ENCODE results near the gene POU2AF1. TPM values are rescaled to one million over a fixed set of nuclear protein-coding genes. Genes with fewer than 3 reads are reported as not detected.

The POU2AF1 gene
- polyA plus RNA-seq, 6 donors from 2014 or later = 63.6 to 114 (median 89.3) TPM

GRCh38 chr11:111417011-111417765 is 38.1 kb upstream of the POU2AF1 start:
- H3K9me3 Mint-ChIP-seq = no peaks in the 10 kb centered on the region
- H3K4me3 Mint-ChIP-seq = peak overlapping the region; percentile 50 to 90 (median 84)
- no peaks in the 10 kb centered on the region for H3K36me3 Mint-ChIP-seq
- no peaks in the 10 kb centered on the region for H3K27me3 Mint-ChIP-seq
- ATAC-seq (ENCODE audit: low read depth in 2 of 2) (peak; percentile 84 to 85), DNase-seq (peak; percentile 85)
- peak overlapping the region; percentile 97 to 100 (median 99) for H3K27ac Mint-ChIP-seq
- peaks cover 93 to 99% (median 99%) of the 10 kb centered on the region in 3 donors for H3K4me1 Mint-ChIP-seq

- ATAC-seq (ENCODE audit: low read depth in 2 of 2) (no peak), DNase-seq (no peak)
- H3K4me1 Mint-ChIP-seq = peaks cover 93 to 97% (median 94%) of the 10 kb centered on the region in 3 donors
- H3K36me3 Mint-ChIP-seq = no peaks in the 10 kb centered on the region
- H3K27me3 Mint-ChIP-seq = no peaks in the 10 kb centered on the region
- peak overlapping the region; percentile 37 to 90 (median 84) for H3K4me3 Mint-ChIP-seq
- peak overlapping the region; percentile 97 to 100 (median 99) for H3K27ac Mint-ChIP-seq
- H3K9me3 Mint-ChIP-seq = no peaks in the 10 kb centered on the region
Observed at GRCh38 chr11:111416231-111416960, 37.3 kb upstream of the POU2AF1 start.

GRCh38 chr11:111414936-111415335 is 35.9 kb upstream of the POU2AF1 start:
- peak overlapping the region; percentile 97 to 100 (median 99) for H3K27ac Mint-ChIP-seq
- DNase-seq (no peak), ATAC-seq (ENCODE audit: low read depth in 2 of 2) (no peak)
- H3K4me1 Mint-ChIP-seq = peaks cover 91 to 97% (median 94%) of the 10 kb centered on the region in 3 donors
- no peaks in the 10 kb centered on the region for H3K9me3 Mint-ChIP-seq
- H3K4me3 Mint-ChIP-seq = peak overlapping the region; percentile 3 to 91 (median 78)
- no peaks in the 10 kb centered on the region for H3K36me3 Mint-ChIP-seq
- H3K27me3 Mint-ChIP-seq = no peaks in the 10 kb centered on the region

- ATAC-seq (ENCODE audit: low read depth in 2 of 2) (no peak), DNase-seq (no peak)
- no peaks in the 10 kb centered on the region for H3K9me3 Mint-ChIP-seq
- H3K27ac Mint-ChIP-seq = peak overlapping the region; percentile 95 to 99 (median 99)
- H3K4me3 Mint-ChIP-seq = peak overlapping the region; percentile 2 to 91 (median 78)
- H3K27me3 Mint-ChIP-seq = no peaks in the 10 kb centered on the region
- peaks cover 91 to 97% (median 94%) of the 10 kb centered on the region in 3 donors for H3K4me1 Mint-ChIP-seq
- H3K36me3 Mint-ChIP-seq = no peaks in the 10 kb centered on the region
Observed at GRCh38 chr11:111414267-111414931, 35.3 kb upstream of the POU2AF1 start.

GRCh38 chr11:111413849-111414248 is 34.8 kb upstream of the POU2AF1 start:
- H3K4me3 Mint-ChIP-seq = peak overlapping the region in 5 of 8 donors; percentile 71 to 84 (median 78)
- H3K36me3 Mint-ChIP-seq = no peaks in the 10 kb centered on the region
- no peak for DNase-seq
- no peak for ATAC-seq (ENCODE audit: low read depth in 2 of 2)
- H3K4me1 Mint-ChIP-seq = peaks cover 91 to 97% (median 94%) of the 10 kb centered on the region in 3 donors
- no peaks in the 10 kb centered on the region for H3K27me3 Mint-ChIP-seq
- peak overlapping the region; percentile 95 to 99 (median 99) for H3K27ac Mint-ChIP-seq
- no peaks in the 10 kb centered on the region for H3K9me3 Mint-ChIP-seq

GRCh38 chr11:111412293-111412692 is 33.2 kb upstream of the POU2AF1 start:
- DNase-seq (no peak), ATAC-seq (ENCODE audit: low read depth in 2 of 2) (no peak)
- Mint-ChIP-seq H3K9me3 (peaks cover 0 to 4% (median 0%) of the 10 kb centered on the region in 7 donors), H3K27me3 (no peaks in the 10 kb centered on the region), H3K4me3 (peak overlapping the region in 2 of 8 donors; percentile 20 to 53), H3K4me1 (peaks cover 81 to 97% (median 93%) of the 10 kb centered on the region in 3 donors), H3K27ac (peak overlapping the region in 4 of 6 donors; percentile 24 to 97 (median 76)), H3K36me3 (no peaks in the 10 kb centered on the region)

- Mint-ChIP-seq H3K9me3 (peaks cover 0 to 4% (median 0%) of the 10 kb centered on the region in 7 donors), H3K4me3 (peak overlapping the region in 2 of 8 donors; percentile 23 to 32), H3K27me3 (no peaks in the 10 kb centered on the region), H3K36me3 (no peaks in the 10 kb centered on the region), H3K4me1 (peaks cover 73 to 88% (median 86%) of the 10 kb centered on the region in 3 donors), H3K27ac (peak overlapping the region in 3 of 6 donors; percentile 63 to 81 (median 69))
- ATAC-seq (ENCODE audit: low read depth in 2 of 2) (no peak), DNase-seq (no peak)
Observed at GRCh38 chr11:111411456-111411855, 32.4 kb upstream of the POU2AF1 start.

- DNase-seq = no peak
- Mint-ChIP-seq H3K4me1 (peaks cover 68 to 85% (median 83%) of the 10 kb centered on the region in 3 donors), H3K4me3 (peak overlapping the region in 4 of 8 donors; percentile 23 to 77 (median 38)), H3K27ac (peak overlapping the region in 3 of 6 donors; percentile 59 to 75 (median 63)), H3K9me3 (peaks cover 0 to 4% (median 0%) of the 10 kb centered on the region in 7 donors), H3K27me3 (no peaks in the 10 kb centered on the region), H3K36me3 (no peaks in the 10 kb centered on the region)
- no peak for ATAC-seq (ENCODE audit: low read depth in 2 of 2)
Observed at GRCh38 chr11:111410951-111411350, 31.9 kb upstream of the POU2AF1 start.

- peaks cover 0 to 4% (median 0%) of the 10 kb centered on the region in 7 donors for H3K9me3 Mint-ChIP-seq
- H3K27me3 Mint-ChIP-seq = no peaks in the 10 kb centered on the region
- peak overlapping the region in 5 of 6 donors; percentile 17 to 71 (median 70) for H3K27ac Mint-ChIP-seq
- no peaks in the 10 kb centered on the region for H3K36me3 Mint-ChIP-seq
- peaks cover 57 to 81% (median 74%) of the 10 kb centered on the region in 3 donors for H3K4me1 Mint-ChIP-seq
- ATAC-seq (ENCODE audit: low read depth in 2 of 2) = peak; percentile 84 to 89
- H3K4me3 Mint-ChIP-seq = peak overlapping the region in 5 of 8 donors; percentile 10 to 73 (median 29)
- peak; percentile 58 for DNase-seq
Observed at GRCh38 chr11:111409915-111410314, 30.8 kb upstream of the POU2AF1 start.

- H3K4me1 Mint-ChIP-seq = peaks cover 49 to 76% (median 68%) of the 10 kb centered on the region in 3 donors
- ATAC-seq (ENCODE audit: low read depth in 2 of 2) (peak in 1 of 2 donors; percentile 9), DNase-seq (no peak)
- no peaks in the 10 kb centered on the region for H3K36me3 Mint-ChIP-seq
- H3K27me3 Mint-ChIP-seq = no peaks in the 10 kb centered on the region
- peaks cover 0 to 8% (median 3%) of the 10 kb centered on the region in 7 donors for H3K9me3 Mint-ChIP-seq
- H3K4me3 Mint-ChIP-seq = peak overlapping the region in 5 of 8 donors; percentile 22 to 73 (median 38)
- peak overlapping the region in 4 of 6 donors; percentile 51 to 79 (median 62) for H3K27ac Mint-ChIP-seq
Observed at GRCh38 chr11:111408789-111409727, 30.0 kb upstream of the POU2AF1 start.

GRCh38 chr11:111407652-111408051 is 28.6 kb upstream of the POU2AF1 start:
- Mint-ChIP-seq H3K36me3 (peaks cover 0 to 8% of the 10 kb centered on the region in 2 donors), H3K4me1 (peaks cover 39 to 66% (median 55%) of the 10 kb centered on the region in 3 donors), H3K27me3 (no peaks in the 10 kb centered on the region), H3K9me3 (peaks cover 0 to 19% (median 4%) of the 10 kb centered on the region in 7 donors), H3K27ac (peak overlapping the region in 2 of 6 donors; percentile 28 to 49), H3K4me3 (peak overlapping the region in 1 of 8 donors; percentile 3)
- DNase-seq = no peak
- no peak for ATAC-seq (ENCODE audit: low read depth in 2 of 2)

- DNase-seq = no peak
- no peak overlapping the region for H3K27ac Mint-ChIP-seq
- H3K4me1 Mint-ChIP-seq = peaks cover 36 to 64% (median 47%) of the 10 kb centered on the region in 3 donors
- peaks cover 0 to 19% (median 4%) of the 10 kb centered on the region in 7 donors for H3K9me3 Mint-ChIP-seq
- no peaks in the 10 kb centered on the region for H3K27me3 Mint-ChIP-seq
- no peak overlapping the region for H3K4me3 Mint-ChIP-seq
- H3K36me3 Mint-ChIP-seq = peaks cover 0 to 8% of the 10 kb centered on the region in 2 donors
- no peak for ATAC-seq (ENCODE audit: low read depth in 2 of 2)
Observed at GRCh38 chr11:111406589-111406988, 27.5 kb upstream of the POU2AF1 start.

All from naive B cell (primary cell).